Endodermal cell (in vitro differentiated cells): ENCODE measurements around the gene NFATC1. TPM values are rescaled to one million over a fixed set of nuclear protein-coding genes. Genes with fewer than 3 reads are reported as not detected.
A peak's percentile ranks its signal among the peaks of the same experiment; 100 is the strongest.

Source experiments
- DNase-seq: peaks from one replicate; pipeline ENCODE4 v3.0.0-alpha.2; 2017
- H3K27ac ChIP-seq: 2 replicates; pipeline ENCODE4 v1.5.1; 2013; ENCODE audit warnings: mild to moderate bottlenecking, low read depth, low read length, moderate library complexity
- H3K27me3 ChIP-seq: 2 replicates; pipeline ENCODE4 v1.6.1; 2013; ENCODE audit warnings: mild to moderate bottlenecking, low read length, moderate library complexity; ENCODE audit not compliant: insufficient read depth, control insufficient read depth, poor library complexity, severe bottlenecking
- H3K36me3 ChIP-seq: 2 replicates; pipeline ENCODE4 v1.7.0; 2013; ENCODE audit warnings: mild to moderate bottlenecking, low read length, moderate library complexity; ENCODE audit not compliant: control insufficient read depth, insufficient read depth
- H3K4me1 ChIP-seq: one replicate; pipeline ENCODE4 v1.7.0; 2013; ENCODE audit warnings: low read length; ENCODE audit not compliant: control insufficient read depth, insufficient read depth
- H3K4me3 ChIP-seq: 2 replicates; pipeline ENCODE4 v1.5.1; 2013; ENCODE audit warnings: mild to moderate bottlenecking, low read length, moderate library complexity
- H3K9ac ChIP-seq: 2 replicates; pipeline ENCODE4 v1.6.1; 2013; ENCODE audit warnings: mild to moderate bottlenecking, low read length, moderate library complexity; ENCODE audit not compliant: poor library complexity, severe bottlenecking; ENCODE audit errors: extremely low read depth
- H3K9me3 ChIP-seq: 2 replicates; pipeline ENCODE4 v1.6.1; 2013; ENCODE audit warnings: mild to moderate bottlenecking, low read length, moderate library complexity; ENCODE audit not compliant: control insufficient read depth
- H3K27ac Mint-ChIP-seq: 2 replicates; pipeline ENCODE4 v1.8.0; 2020; ENCODE audit warnings: mixed read lengths
- H3K27me3 Mint-ChIP-seq: 2 replicates; pipeline ENCODE4 v1.8.0; 2021; ENCODE audit warnings: mild to moderate bottlenecking, mixed read lengths; ENCODE audit not compliant: insufficient read depth
- H3K36me3 Mint-ChIP-seq: 2 replicates; pipeline ENCODE4 v1.8.0; 2020; ENCODE audit warnings: low read depth, mixed read lengths
- H3K4me1 Mint-ChIP-seq: 2 replicates; pipeline ENCODE4 v1.8.0; 2020; ENCODE audit warnings: mixed read lengths
- H3K4me3 Mint-ChIP-seq: 2 replicates; pipeline ENCODE4 v1.8.0; 2020; ENCODE audit warnings: mild to moderate bottlenecking, moderate library complexity, mixed read lengths
- H3K9me3 Mint-ChIP-seq: 2 replicates; pipeline ENCODE4 v1.8.0; 2020; ENCODE audit warnings: mild to moderate bottlenecking, mixed read lengths
- WGBS, 2 experiments: methylation state at CpG; one replicate each; pipeline versions ENCODE4 v1.1.5 to v1.1.7; 2013; ENCODE audit warnings: missing lambda C conversion rate in 2 of 2, mixed read lengths in 1 of 2; ENCODE audit not compliant: insufficient coverage in 1 of 2, insufficient read length in 1 of 2; 5-methylcytosine and 5-hydroxymethylcytosine counted together
- total RNA-seq, 2 donors: library from RNA; stranded (reverse); fragmentation: NEBNext Ultra II Directional in 1 of 2; extraction: Animal tissue kit (Norgen Biotek cat#: 25700) in 1 of 2; gene quantifications; 2 replicates in 1 of 2; 3 replicates in 1 of 2; pipeline ENCODE4 v1.2.1, GENCODE V29; 2021
- TF ChIP-seq, protein P1 (sequence below): fragments of 200-600 bp; sonication (generic); conservative IDR thresholded peaks from 2 replicates; pipeline ENCODE4 v1.5.0; 2021; ENCODE audit warnings: antibody characterized with exemption, mild to moderate bottlenecking

Gene NFATC1
- total RNA-seq, 2 donors from 2014 or later, result 23.4 to 32.5 TPM

DNA sequence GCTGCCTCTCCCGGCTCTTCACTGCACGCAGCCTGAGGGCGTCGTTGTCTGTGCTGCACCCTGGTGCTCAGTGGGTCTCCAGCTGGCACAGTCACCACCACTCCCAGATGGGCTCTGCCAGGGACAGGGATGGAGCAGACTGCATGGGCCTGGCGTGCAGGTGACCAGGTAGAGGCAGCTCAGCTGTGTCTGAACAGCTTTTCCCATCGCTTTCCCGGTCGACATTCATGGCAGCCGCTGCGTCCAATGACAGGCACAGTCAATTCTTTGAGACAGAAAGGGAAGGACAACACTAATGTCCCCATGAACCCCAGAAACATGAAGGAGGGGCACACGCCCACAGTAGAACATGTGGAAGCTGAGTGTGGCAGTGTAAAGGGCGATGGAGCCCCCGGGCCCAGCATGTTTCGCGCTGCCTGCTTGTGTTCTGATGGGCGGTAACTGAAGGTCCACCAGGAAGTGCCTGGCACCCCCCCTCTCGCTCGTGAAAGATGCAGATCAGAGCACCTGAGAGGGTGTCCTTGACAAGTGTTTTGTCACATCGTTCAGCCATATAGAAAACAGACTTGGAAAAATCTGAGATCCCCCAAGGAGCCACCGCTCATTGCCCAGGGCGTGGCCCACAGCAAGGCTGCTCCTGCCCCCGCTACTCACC, 122.4 kb downstream of the NFATC1 start:
- Histone ChIP-seq H3K4me3 (no peak overlapping the region), H3K27ac (no peak overlapping the region), H3K36me3 (no peaks in the 10 kb centered on the region), H3K9ac (no peak overlapping the region), H3K9me3 (no peaks in the 10 kb centered on the region), H3K4me1 (no peaks in the 10 kb centered on the region), H3K27me3 (no peaks in the 10 kb centered on the region)
- H3K9me3 Mint-ChIP-seq, result no peaks in the 10 kb centered on the region
- H3K36me3 Mint-ChIP-seq, result peaks cover 5% of the 10 kb centered on the region
- no peaks in the 10 kb centered on the region for H3K27me3 Mint-ChIP-seq
- WGBS, 2 experiments, result 95 to 97% methylated on average over 18 to 22 of the region's 22 CpGs
- TF ChIP-seq, protein P1, sequence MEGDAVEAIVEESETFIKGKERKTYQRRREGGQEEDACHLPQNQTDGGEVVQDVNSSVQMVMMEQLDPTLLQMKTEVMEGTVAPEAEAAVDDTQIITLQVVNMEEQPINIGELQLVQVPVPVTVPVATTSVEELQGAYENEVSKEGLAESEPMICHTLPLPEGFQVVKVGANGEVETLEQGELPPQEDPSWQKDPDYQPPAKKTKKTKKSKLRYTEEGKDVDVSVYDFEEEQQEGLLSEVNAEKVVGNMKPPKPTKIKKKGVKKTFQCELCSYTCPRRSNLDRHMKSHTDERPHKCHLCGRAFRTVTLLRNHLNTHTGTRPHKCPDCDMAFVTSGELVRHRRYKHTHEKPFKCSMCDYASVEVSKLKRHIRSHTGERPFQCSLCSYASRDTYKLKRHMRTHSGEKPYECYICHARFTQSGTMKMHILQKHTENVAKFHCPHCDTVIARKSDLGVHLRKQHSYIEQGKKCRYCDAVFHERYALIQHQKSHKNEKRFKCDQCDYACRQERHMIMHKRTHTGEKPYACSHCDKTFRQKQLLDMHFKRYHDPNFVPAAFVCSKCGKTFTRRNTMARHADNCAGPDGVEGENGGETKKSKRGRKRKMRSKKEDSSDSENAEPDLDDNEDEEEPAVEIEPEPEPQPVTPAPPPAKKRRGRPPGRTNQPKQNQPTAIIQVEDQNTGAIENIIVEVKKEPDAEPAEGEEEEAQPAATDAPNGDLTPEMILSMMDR, result no peak
- peak; percentile 20 for DNase-seq
- H3K4me1 Mint-ChIP-seq, result peaks cover 5% of the 10 kb centered on the region
- no peak overlapping the region for H3K27ac Mint-ChIP-seq
- no peak overlapping the region for H3K4me3 Mint-ChIP-seq

DNA sequence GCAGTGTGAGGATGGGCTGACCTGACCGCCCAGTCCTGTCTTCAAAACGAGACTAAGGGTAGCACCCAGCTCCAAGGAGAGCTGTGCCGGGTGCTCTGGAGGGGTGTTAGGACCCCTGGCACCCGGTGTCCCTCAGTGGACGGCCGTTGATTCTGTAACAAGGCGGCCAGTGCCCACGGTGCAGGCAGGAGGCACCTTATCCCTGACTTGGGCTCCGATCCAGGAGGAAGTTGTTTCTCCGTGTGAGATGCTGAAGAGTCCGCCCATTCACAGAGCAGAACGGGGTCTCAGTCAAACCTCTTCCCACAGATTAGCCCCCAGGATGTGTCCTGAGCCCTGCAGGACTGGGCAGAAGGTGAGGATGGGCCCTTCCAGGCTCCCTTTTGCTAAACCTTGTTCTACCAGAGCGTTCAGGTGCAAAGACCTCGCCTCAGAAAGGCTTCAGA, 123.0 kb downstream of the NFATC1 start:
- H3K9me3 Mint-ChIP-seq, result no peaks in the 10 kb centered on the region
- Histone ChIP-seq H3K36me3 (no peaks in the 10 kb centered on the region), H3K27ac (no peak overlapping the region), H3K4me1 (no peaks in the 10 kb centered on the region), H3K4me3 (no peak overlapping the region), H3K9me3 (no peaks in the 10 kb centered on the region), H3K9ac (no peak overlapping the region), H3K27me3 (no peaks in the 10 kb centered on the region)
- H3K36me3 Mint-ChIP-seq, result no peaks in the 10 kb centered on the region
- H3K27ac Mint-ChIP-seq, result no peak overlapping the region
- H3K4me3 Mint-ChIP-seq, result no peak overlapping the region
- peak; percentile 30 for DNase-seq
- TF ChIP-seq, protein P1, result no peak
- no peaks in the 10 kb centered on the region for H3K27me3 Mint-ChIP-seq
- H3K4me1 Mint-ChIP-seq, result peaks cover 11% of the 10 kb centered on the region
- WGBS, 2 experiments, result 93 to 94% methylated on average over 14 of the region's 14 CpGs

- H3K4me1 Mint-ChIP-seq, result peaks cover 12% of the 10 kb centered on the region
- H3K27me3 ChIP-seq, result no peaks in the 10 kb centered on the region
- H3K9me3 Mint-ChIP-seq, result no peaks in the 10 kb centered on the region
- TF ChIP-seq, protein P1, result no peak
- 84 to 88% methylated on average over 31 to 37 of the region's 37 CpGs for WGBS, 2 experiments
- H3K36me3 Mint-ChIP-seq, result no peaks in the 10 kb centered on the region
- no peaks in the 10 kb centered on the region for H3K4me1 ChIP-seq
- no peak overlapping the region for H3K4me3 ChIP-seq
- no peaks in the 10 kb centered on the region for H3K27me3 Mint-ChIP-seq
- no peak overlapping the region for H3K4me3 Mint-ChIP-seq
- peak; percentile 70 for DNase-seq
- H3K9me3 ChIP-seq, result no peaks in the 10 kb centered on the region
- H3K36me3 ChIP-seq, result no peaks in the 10 kb centered on the region
- no peak overlapping the region for H3K27ac Mint-ChIP-seq
- peak overlapping the region; percentile 32 for H3K27ac ChIP-seq
- no peak overlapping the region for H3K9ac ChIP-seq
Measured at GRCh38 chr18:79519751-79520477, 124.2 kb downstream of the NFATC1 start.
